CD4-positive, alpha-beta T cell (primary cell): ENCODE measurements around the gene SDHB. TPM values are rescaled to one million over a fixed set of nuclear protein-coding genes. Genes with fewer than 3 reads are reported as not detected.

Experiments
- ATAC-seq: fragments of 200-7000 bp; cut with Tn5 transposase; one replicate; pipeline ENCODE4 v1.10.0; 2022; ENCODE audit warnings: mild to moderate bottlenecking; ENCODE audit not compliant: poor library complexity
- CTCF ChIA-PET: fragments of 350-600 bp; sonication (Branson Sonifier 250); formaldehyde crosslinking; loops from one replicate; lab custom pipeline; 2021; ENCODE audit warnings: antibody characterized with exemption, inconsistent platforms; lab: Charles Lee
- POLR2A ChIA-PET: fragments of 350-600 bp; sonication (Branson Sonifier 250); formaldehyde crosslinking; loops from one replicate; lab custom pipeline; 2021; ENCODE audit warnings: antibody characterized with exemption, inconsistent platforms; lab: Charles Lee
- DNase-seq, 14 experiments: peaks; one replicate each; pipeline ENCODE4 v3.0.0-alpha.2; 2013 to 2020; ENCODE audit warnings: mixed read lengths in 2 of 14
- H3K27ac ChIP-seq, 2 donors: one replicate each; pipeline versions ENCODE4 v1.5.1 to v1.7.0; 2013; ENCODE audit warnings: low read length in 2 of 2, low read depth in 1 of 2, mild to moderate bottlenecking in 1 of 2
- H3K27me3 ChIP-seq, 2 experiments: 1 replicate in 1 of 2; 2 replicates in 1 of 2; pipeline versions ENCODE4 v1.6.1 to v1.7.0; 2013; ENCODE audit warnings: low read length in 2 of 2, control low read depth in 1 of 2, mild to moderate bottlenecking in 1 of 2, moderate library complexity in 1 of 2; ENCODE audit not compliant: insufficient read depth in 2 of 2, control insufficient read depth in 1 of 2
- H3K36me3 ChIP-seq: one replicate; pipeline ENCODE4 v1.6.1; 2013; ENCODE audit warnings: low read length, control low read depth; ENCODE audit not compliant: insufficient read depth
- H3K4me1 ChIP-seq: one replicate; pipeline ENCODE4 v1.6.1; 2013; ENCODE audit warnings: low read length, control low read depth; ENCODE audit not compliant: insufficient read depth
- H3K4me3 ChIP-seq: one replicate; pipeline ENCODE4 v1.5.1; 2013; ENCODE audit warnings: mild to moderate bottlenecking, low read length, moderate library complexity
- H3K9me3 ChIP-seq, 2 experiments: 1 replicate in 1 of 2; 2 replicates in 1 of 2; pipeline versions ENCODE4 v1.6.1 to v1.7.0; 2013; ENCODE audit warnings: low read length in 2 of 2, mild to moderate bottlenecking in 2 of 2, control low read depth in 1 of 2, moderate library complexity in 1 of 2; ENCODE audit not compliant: control insufficient read depth in 1 of 2, insufficient read depth in 1 of 2
- H3K27ac Mint-ChIP-seq: one replicate; pipeline ENCODE4 v1.8.0; 2020; ENCODE audit warnings: mixed read lengths
- H3K27me3 Mint-ChIP-seq: one replicate; pipeline ENCODE4 v1.8.0; 2021; ENCODE audit warnings: mixed read lengths
- H3K36me3 Mint-ChIP-seq: one replicate; pipeline ENCODE4 v1.8.0; 2021; ENCODE audit warnings: low read depth, mixed read lengths
- H3K4me1 Mint-ChIP-seq: one replicate; pipeline ENCODE4 v1.8.0; 2021; ENCODE audit warnings: low read depth, mixed read lengths
- H3K4me3 Mint-ChIP-seq: one replicate; pipeline ENCODE4 v1.8.0; 2020; ENCODE audit warnings: mild to moderate bottlenecking, mixed read lengths
- H3K9me3 Mint-ChIP-seq: one replicate; pipeline ENCODE4 v1.8.0; 2020; ENCODE audit warnings: mixed read lengths
- intact Hi-C, 2 experiments: fragments of 100-400 bp; cut with DNase I in 1 of 2; cut with micrococcal nuclease in 1 of 2; formaldehyde crosslinking; loops; one replicate each; pipeline versions ENCODE4 v1.15.1 to v1.9.0; 2023 to 2025; cut with DNase I, micrococcal nuclease
- total RNA-seq, 174 experiments: library from RNA in 2 of 174; stranded (reverse) in 2 of 174; gene quantifications; one replicate each; pipeline ENCODE4 v1.2.3 and lab custom pipeline; 2021 to 2026
- TF ChIP-seq, protein P1 (sequence below): fragments of 200-600 bp; IDR thresholded peaks from one replicate; pipeline ENCODE4 v1.8.0; 2022; ENCODE audit warnings: antibody characterized with exemption, mild to moderate bottlenecking

The SDHB gene
- total RNA-seq, 2 experiments from 2014 or later, result 53.9 to 56.2 TPM

GRCh38 chr1:17082761-17083160 lies 28.9 kb upstream of the SDHB start:
- ATAC-seq (no peak), DNase-seq (no peak)
- Histone ChIP-seq H3K4me1 (no peaks in the 10 kb centered on the region), H3K9me3 (no peaks in the 10 kb centered on the region), H3K27ac (no peak overlapping the region), H3K36me3 (no peaks in the 10 kb centered on the region), H3K27me3 (no peaks in the 10 kb centered on the region), H3K4me3 (no peak overlapping the region)
- ChIA-PET CTCF (no interaction called here), POLR2A (no interaction called here)
- H3K36me3 Mint-ChIP-seq, result no peaks in the 10 kb centered on the region
- H3K4me3 Mint-ChIP-seq, result no peak overlapping the region
- H3K4me1 Mint-ChIP-seq, result no peaks in the 10 kb centered on the region
- TF ChIP-seq, protein P1, sequence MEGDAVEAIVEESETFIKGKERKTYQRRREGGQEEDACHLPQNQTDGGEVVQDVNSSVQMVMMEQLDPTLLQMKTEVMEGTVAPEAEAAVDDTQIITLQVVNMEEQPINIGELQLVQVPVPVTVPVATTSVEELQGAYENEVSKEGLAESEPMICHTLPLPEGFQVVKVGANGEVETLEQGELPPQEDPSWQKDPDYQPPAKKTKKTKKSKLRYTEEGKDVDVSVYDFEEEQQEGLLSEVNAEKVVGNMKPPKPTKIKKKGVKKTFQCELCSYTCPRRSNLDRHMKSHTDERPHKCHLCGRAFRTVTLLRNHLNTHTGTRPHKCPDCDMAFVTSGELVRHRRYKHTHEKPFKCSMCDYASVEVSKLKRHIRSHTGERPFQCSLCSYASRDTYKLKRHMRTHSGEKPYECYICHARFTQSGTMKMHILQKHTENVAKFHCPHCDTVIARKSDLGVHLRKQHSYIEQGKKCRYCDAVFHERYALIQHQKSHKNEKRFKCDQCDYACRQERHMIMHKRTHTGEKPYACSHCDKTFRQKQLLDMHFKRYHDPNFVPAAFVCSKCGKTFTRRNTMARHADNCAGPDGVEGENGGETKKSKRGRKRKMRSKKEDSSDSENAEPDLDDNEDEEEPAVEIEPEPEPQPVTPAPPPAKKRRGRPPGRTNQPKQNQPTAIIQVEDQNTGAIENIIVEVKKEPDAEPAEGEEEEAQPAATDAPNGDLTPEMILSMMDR, result no peak
- no peaks in the 10 kb centered on the region for H3K27me3 Mint-ChIP-seq
- no peak overlapping the region for H3K27ac Mint-ChIP-seq
- intact Hi-C loops, result no loop called here
- H3K9me3 Mint-ChIP-seq, result no peaks in the 10 kb centered on the region

- H3K4me1 ChIP-seq, result no peaks in the 10 kb centered on the region
- POLR2A ChIA-PET, result no interaction called here
- no peaks in the 10 kb centered on the region for H3K4me1 Mint-ChIP-seq
- no peak overlapping the region for H3K27ac ChIP-seq
- no peak overlapping the region for H3K27ac Mint-ChIP-seq
- H3K4me3 ChIP-seq, result no peak overlapping the region
- no peaks in the 10 kb centered on the region for H3K9me3 Mint-ChIP-seq
- no peaks in the 10 kb centered on the region for H3K9me3 ChIP-seq
- DNase-seq (no peak), ATAC-seq (no peak)
- no peaks in the 10 kb centered on the region for H3K36me3 ChIP-seq
- TF ChIP-seq, protein P1, result no peak
- intact Hi-C loops, result no loop called here
- no peaks in the 10 kb centered on the region for H3K27me3 ChIP-seq
- H3K27me3 Mint-ChIP-seq, result no peaks in the 10 kb centered on the region
- no peak overlapping the region for H3K4me3 Mint-ChIP-seq
- CTCF ChIA-PET, result no interaction called here
- no peaks in the 10 kb centered on the region for H3K36me3 Mint-ChIP-seq
Measured at GRCh38 chr1:17081439-17081838, 27.6 kb upstream of the SDHB start.

DNA sequence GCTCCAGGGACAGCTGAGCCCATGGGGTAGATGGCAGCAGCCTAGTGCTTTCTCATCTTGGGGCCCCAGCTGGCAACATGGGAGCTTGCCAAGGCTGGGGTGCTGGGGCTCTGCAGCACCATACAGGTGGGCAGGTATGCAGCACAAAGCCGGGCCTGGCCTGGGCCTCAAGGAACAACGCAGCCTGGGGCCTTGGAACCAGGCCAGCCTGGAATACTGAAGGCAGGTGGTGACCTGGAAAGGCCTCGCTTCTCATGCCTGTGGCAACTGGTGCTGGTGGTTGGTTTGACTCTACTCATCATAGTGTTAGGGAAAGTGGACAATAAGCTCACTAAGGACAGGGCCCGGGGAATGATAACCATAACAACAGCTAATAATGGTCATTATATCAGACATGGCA lies 27.0 kb upstream of the SDHB start:
- ATAC-seq (no peak), DNase-seq (no peak)
- Mint-ChIP-seq H3K27me3 (no peaks in the 10 kb centered on the region), H3K4me3 (no peak overlapping the region), H3K36me3 (no peaks in the 10 kb centered on the region), H3K9me3 (no peaks in the 10 kb centered on the region), H3K27ac (no peak overlapping the region), H3K4me1 (no peaks in the 10 kb centered on the region)
- Histone ChIP-seq H3K27me3 (no peaks in the 10 kb centered on the region), H3K36me3 (no peaks in the 10 kb centered on the region), H3K27ac (no peak overlapping the region), H3K4me1 (no peaks in the 10 kb centered on the region), H3K4me3 (no peak overlapping the region), H3K9me3 (no peaks in the 10 kb centered on the region)
- intact Hi-C loops, result no loop called here
- ChIA-PET POLR2A (no interaction called here), CTCF (no interaction called here)
- TF ChIP-seq, protein P1, result no peak
